ENCODE data around the gene CCDC88C. TPM values are rescaled to one million over a fixed set of nuclear protein-coding genes. Genes with fewer than 3 reads are reported as not detected.
"Not testable (repeated sequence)": the region's sequence is repeated elsewhere in the genome, so short reads cannot be mapped to it uniquely, and the experiment has no call there.

Gene CCDC88C
- total RNA-seq, 1 experiment from 2014 or later = 33.2 TPM

GRCh38 chr14:91250912-91251311 lies 166.7 kb downstream of the CCDC88C start:
- TF ChIP-seq CTCF (IDR thresholded peaks at IDR 0.05; ENCODE audit: unreplicated experiment) = no peak
- no peak overlapping the region for H3K27ac Mint-ChIP-seq (ENCODE audit: unreplicated experiment)
- no peak overlapping the region for H3K4me3 Mint-ChIP-seq (ENCODE audit: low read depth, unreplicated experiment)
- intact Hi-C loops (cut with micrococcal nuclease; ENCODE audit: unreplicated experiment) = no loop called here
- DNase-seq = no peak
- peaks cover 16% of the 10 kb centered on the region for H3K4me1 Mint-ChIP-seq (ENCODE audit: low read depth, unreplicated experiment)
- CTCF ChIA-PET = interaction anchor here (1.1 to 1.6 kb wide), 4 partner anchors 14 to 78 kb away, joined by 3 to 5 read pairs (median 4); no protein-coding TSS in a partner anchor
- H3K27me3 Mint-ChIP-seq (ENCODE audit: unreplicated experiment) = peaks cover 8% of the 10 kb centered on the region
- H3K9me3 Mint-ChIP-seq (ENCODE audit: low read depth, unreplicated experiment) = no peaks in the 10 kb centered on the region
- BruUV-seq (replicated peaks) = no TSS peak
- H3K36me3 Mint-ChIP-seq (ENCODE audit: insufficient read depth, unreplicated experiment) = peaks cover 16% of the 10 kb centered on the region

GRCh38 chr14:91249841-91250616 lies 167.6 kb downstream of the CCDC88C start:
- TF ChIP-seq CTCF (IDR thresholded peaks at IDR 0.05; ENCODE audit: unreplicated experiment) = no peak
- DNase-seq = peak; percentile 77
- Mint-ChIP-seq H3K36me3 (ENCODE audit: insufficient read depth, unreplicated experiment) (peaks cover 16% of the 10 kb centered on the region), H3K9me3 (ENCODE audit: low read depth, unreplicated experiment) (no peaks in the 10 kb centered on the region), H3K4me1 (ENCODE audit: low read depth, unreplicated experiment) (peaks cover 16% of the 10 kb centered on the region), H3K27me3 (ENCODE audit: unreplicated experiment) (no peaks in the 10 kb centered on the region), H3K4me3 (ENCODE audit: low read depth, unreplicated experiment) (no peak overlapping the region), H3K27ac (ENCODE audit: unreplicated experiment) (peak overlapping the region; percentile 20)
- intact Hi-C loops (cut with micrococcal nuclease; ENCODE audit: unreplicated experiment) = no loop called here
- CTCF ChIA-PET = interaction anchor here (0.6 to 1.6 kb wide), 7 partner anchors 10 to 118 kb away, joined by 3 to 5 read pairs (median 4); no protein-coding TSS in a partner anchor
- BruUV-seq (replicated peaks) = no TSS peak

- H3K27ac Mint-ChIP-seq (ENCODE audit: unreplicated experiment) = no peak overlapping the region
- intact Hi-C loops (cut with micrococcal nuclease; ENCODE audit: unreplicated experiment) = no loop called here
- peaks cover 4% of the 10 kb centered on the region for H3K36me3 Mint-ChIP-seq (ENCODE audit: insufficient read depth, unreplicated experiment)
- no peak for DNase-seq
- no peaks in the 10 kb centered on the region for H3K9me3 Mint-ChIP-seq (ENCODE audit: low read depth, unreplicated experiment)
- H3K4me3 Mint-ChIP-seq (ENCODE audit: low read depth, unreplicated experiment) = no peak overlapping the region
- no TSS peak for BruUV-seq (replicated peaks)
- CTCF ChIA-PET = interaction anchor here (0.6 to 0.7 kb wide), 3 partner anchors 104 to 379 kb away, joined by 4 to 6 read pairs (median 5); no protein-coding TSS in a partner anchor
- peaks cover 16% of the 10 kb centered on the region for H3K4me1 Mint-ChIP-seq (ENCODE audit: low read depth, unreplicated experiment)
- TF ChIP-seq CTCF (IDR thresholded peaks at IDR 0.05; ENCODE audit: unreplicated experiment) = no peak
- peaks cover 29% of the 10 kb centered on the region for H3K27me3 Mint-ChIP-seq (ENCODE audit: unreplicated experiment)
These were observed 171.4 kb downstream of the CCDC88C start for GRCh38 chr14:91246051-91246852.

- CTCF ChIA-PET; intact Hi-C loops (cut with micrococcal nuclease; ENCODE audit: unreplicated experiment); H3K36me3 Mint-ChIP-seq (ENCODE audit: insufficient read depth, unreplicated experiment); DNase-seq; H3K9me3 Mint-ChIP-seq (ENCODE audit: low read depth, unreplicated experiment); H3K27ac Mint-ChIP-seq (ENCODE audit: unreplicated experiment); BruUV-seq (replicated peaks); H3K4me3 Mint-ChIP-seq (ENCODE audit: low read depth, unreplicated experiment): not testable (repeated sequence)
- H3K4me1 Mint-ChIP-seq (ENCODE audit: low read depth, unreplicated experiment) = peaks cover 11% of the 10 kb centered on the region
- H3K27me3 Mint-ChIP-seq (ENCODE audit: unreplicated experiment) = peaks cover 36% of the 10 kb centered on the region
These were observed 172.0 kb downstream of the CCDC88C start for GRCh38 chr14:91245616-91246015.

Data from Calu3 (cell line).